ENCODE data around the gene FIS1. TPM values are rescaled to one million over a fixed set of nuclear protein-coding genes. Genes with fewer than 3 reads are reported as not detected.
A peak's percentile ranks its signal among the peaks of the same experiment; 100 is the strongest.

FIS1 gene
- total RNA-seq, 1 experiment from 2014 or later = 114 TPM

GRCh38 chr7:101238226-101239182 is 6.4 kb downstream of the FIS1 start:
- Histone ChIP-seq H4K20me1 (ENCODE audit: insufficient read depth) (no peaks in the 10 kb centered on the region), H3K9ac (ENCODE audit: low read length) (no peak overlapping the region), H3K9me3 (ENCODE audit: control insufficient read depth in 1 of 2, insufficient read depth in 1 of 2, low read depth in 1 of 2, low read length in 2 of 2) (no peaks in the 10 kb centered on the region), H3K36me3 (ENCODE audit: control insufficient read depth in 1 of 2, insufficient read depth in 2 of 2, low read length in 2 of 2) (peaks cover 5 to 9% of the 10 kb centered on the region in 2 experiments; a peak in 1 of 4 replicates), H3K4me2 (ENCODE audit: low read length) (no peak overlapping the region), H3K79me2 (ENCODE audit: insufficient read depth, low read length) (peaks cover 20% of the 10 kb centered on the region), H2AFZ (ENCODE audit: low read depth, low read length, poor library complexity, severe bottlenecking) (no peak overlapping the region), H3K4me1 (ENCODE audit: control insufficient read depth in 1 of 2, insufficient read depth in 2 of 2, low read length in 2 of 2) (peaks cover 2% of the 10 kb centered on the region in 2 experiments; a peak in 3 of 4 replicates), H3K4me3 (replicated peaks in 1 of 2; ENCODE audit: low read depth in 1 of 2, low read length in 2 of 2) (no peak overlapping the region), H3K27me3 (ENCODE audit: insufficient read depth, low read length) (no peaks in the 10 kb centered on the region), H3K27ac (ENCODE audit: low read depth, low read length) (no peak overlapping the region), H3K9me2 (ENCODE audit: insufficient read depth) (no peaks in the 10 kb centered on the region)
- ATAC-seq = no peak
- ChIA-PET CTCF (no interaction called here), RAD21 (ENCODE audit: low non-redundant PET in 1 of 2, low total read pairs in 2 of 2, uncharacterized antibody in 2 of 2, unreplicated experiment in 2 of 2) (no interaction called here), POLR2A (no interaction called here)
- no TSS peak for BruUV-seq (replicated peaks)
- intact Hi-C loops (cut with micrococcal nuclease) = no loop called here
- no peak for DNase-seq (ENCODE audit: low read depth, low spot score)
- TF ChIP-seq POLR2AphosphoS5 (IDR thresholded peaks at IDR 0.05; ENCODE audit: low read depth, low read length) = 0 out of 2 replicates have a peak, but pooled peaks have one; percentile 16
- no peak for TF ChIP-seq RAD21 (IDR thresholded peaks at IDR 0.05; ENCODE audit: low read depth)

- Histone ChIP-seq H3K4me2 (ENCODE audit: low read length) (no peak within 1 kb of the TSS), H3K27ac (ENCODE audit: low read depth, low read length) (no peak within 1 kb of the TSS), H4K20me1 (ENCODE audit: insufficient read depth) (no peaks in the 10 kb centered on the region), H3K9me2 (ENCODE audit: insufficient read depth) (no peaks in the 10 kb centered on the region), H3K4me3 (replicated peaks in 1 of 2; ENCODE audit: low read depth in 1 of 2, low read length in 2 of 2) (no peak within 1 kb of the TSS), H2AFZ (ENCODE audit: low read depth, low read length, poor library complexity, severe bottlenecking) (no peak within 1 kb of the TSS), H3K27me3 (ENCODE audit: insufficient read depth, low read length) (no peaks in the 10 kb centered on the region), H3K4me1 (ENCODE audit: control insufficient read depth in 1 of 2, insufficient read depth in 2 of 2, low read length in 2 of 2) (peaks cover 2 to 9% of the 10 kb centered on the region in 2 experiments; a peak in 2 of 4 replicates), H3K36me3 (ENCODE audit: control insufficient read depth in 1 of 2, insufficient read depth in 2 of 2, low read length in 2 of 2) (peaks cover 5 to 9% of the 10 kb centered on the region in 2 experiments; a peak in 1 of 4 replicates), H3K79me2 (ENCODE audit: insufficient read depth, low read length) (peaks cover 10% of the 10 kb centered on the region; the same call in 1 of the 2 replicates), H3K9me3 (ENCODE audit: control insufficient read depth in 1 of 2, insufficient read depth in 1 of 2, low read depth in 1 of 2, low read length in 2 of 2) (no peaks in the 10 kb centered on the region), H3K9ac (ENCODE audit: low read length) (no peak within 1 kb of the TSS)
- ATAC-seq (no peak), DNase-seq (ENCODE audit: low read depth, low spot score) (no peak)
- POLR2A ChIA-PET = interaction anchor here (0.7 kb wide), 1 partner anchor 9 kb away, joined by 6 read pairs; no protein-coding TSS in a partner anchor
- RAD21 ChIA-PET (ENCODE audit: low non-redundant PET in 1 of 2, low total read pairs in 2 of 2, uncharacterized antibody in 2 of 2, unreplicated experiment in 2 of 2) = no interaction called here
- TF ChIP-seq ZNF274 (IDR thresholded peaks at IDR 0.05; ENCODE audit: low read depth, low read length) (no peak), JUND (IDR thresholded peaks at IDR 0.05) (no peak)
- CTCF ChIA-PET = no interaction called here
- no TSS peak for BruUV-seq (replicated peaks)
- intact Hi-C loops (cut with micrococcal nuclease) = no loop called here
Measured at GRCh38 chr7:101237206-101238067, 7.4 kb downstream of the FIS1 start, which contains the start of gene CLDN15. Gene CLDN15, minus strand, starts transcription at chr7:101237802. Its CDS starts 221 bp downstream, at chr7:101237581.
